CD4-positive, alpha-beta T cell treated with Interleukin-15 for 1 hour (primary cell): ENCODE measurements around the gene TIGIT.

Experiments
- DNase-seq: peaks from one replicate; pipeline ENCODE4 v3.0.0-alpha.2; 2020

TIGIT gene

DNA sequence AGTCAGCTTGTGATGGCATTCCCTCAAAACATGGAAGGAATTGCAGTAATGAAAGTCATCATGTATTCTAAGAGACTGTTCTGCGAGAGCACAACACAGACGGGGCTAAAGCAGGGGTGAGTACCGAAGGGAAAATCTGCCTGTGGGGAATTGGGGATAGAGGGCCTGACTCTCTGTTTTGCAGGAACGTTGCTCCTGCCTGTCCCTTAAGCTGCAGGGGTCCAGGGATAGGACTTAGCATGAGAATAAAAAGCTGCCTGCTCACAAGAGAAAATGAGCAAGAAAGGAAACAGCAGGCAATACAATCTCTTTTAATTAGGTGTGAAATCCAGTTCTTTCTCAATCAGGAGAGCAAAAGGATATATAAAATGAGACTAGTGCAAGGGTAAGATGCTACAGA lies 62.2 kb downstream of the TIGIT start:
- no peak for DNase-seq

DNA sequence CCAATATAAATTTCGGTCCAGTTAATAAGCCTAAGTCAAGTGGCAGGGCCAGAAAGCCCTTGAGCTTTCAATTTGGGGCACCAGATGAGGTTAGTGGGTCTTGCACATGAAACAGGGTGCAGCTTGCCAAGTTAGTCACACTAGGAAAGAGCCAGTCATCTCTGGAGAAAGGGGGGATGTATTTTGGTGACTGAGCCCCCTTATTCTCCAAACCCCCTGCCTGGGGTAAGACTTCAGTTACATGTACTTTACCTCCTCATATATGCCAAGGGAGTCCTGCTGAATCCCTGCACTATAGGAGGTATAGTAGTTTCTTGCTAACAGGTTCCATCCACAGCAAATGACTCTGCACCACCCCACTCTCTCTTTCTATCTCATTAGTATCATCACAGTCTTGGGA lies 62.7 kb downstream of the TIGIT start:
- no peak for DNase-seq
